GM10266 (cell line): ENCODE data around the gene ASB1.

Experiments
- DNase-seq: peaks from one replicate; pipeline ENCODE4 v3.0.0; 2012; ENCODE audit errors: extremely low spot score
- TF ChIP-seq, protein P1 (sequence below): IDR thresholded peaks from 2 replicates; pipeline ENCODE4 v1.5.1; 2012; ENCODE audit warnings: mild to moderate bottlenecking, low read depth; ENCODE audit not compliant: control insufficient read depth, insufficient read depth; ENCODE audit errors: missing control alignments

ASB1 gene

DNA sequence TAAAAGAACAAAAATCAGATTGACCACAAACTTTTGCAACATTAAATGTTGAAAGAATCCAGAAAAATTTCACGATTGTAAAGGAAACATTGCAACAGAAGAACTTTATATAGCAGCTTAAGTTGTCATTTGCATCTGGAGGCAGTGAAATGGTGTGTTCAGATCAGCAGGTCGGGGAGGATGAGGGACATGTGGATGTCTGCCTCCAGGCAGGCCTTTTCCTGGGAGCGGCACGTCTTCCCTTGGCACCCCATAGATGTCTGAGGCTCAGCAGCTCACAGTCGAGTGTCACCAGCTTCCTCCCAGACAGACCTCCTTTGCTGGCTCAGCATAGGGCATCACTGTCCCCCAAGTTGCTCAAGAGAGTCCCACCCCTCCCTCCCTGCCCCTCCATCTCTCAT, 44.3 kb upstream of the ASB1 start:
- no peak for DNase-seq
- TF ChIP-seq, protein P1, sequence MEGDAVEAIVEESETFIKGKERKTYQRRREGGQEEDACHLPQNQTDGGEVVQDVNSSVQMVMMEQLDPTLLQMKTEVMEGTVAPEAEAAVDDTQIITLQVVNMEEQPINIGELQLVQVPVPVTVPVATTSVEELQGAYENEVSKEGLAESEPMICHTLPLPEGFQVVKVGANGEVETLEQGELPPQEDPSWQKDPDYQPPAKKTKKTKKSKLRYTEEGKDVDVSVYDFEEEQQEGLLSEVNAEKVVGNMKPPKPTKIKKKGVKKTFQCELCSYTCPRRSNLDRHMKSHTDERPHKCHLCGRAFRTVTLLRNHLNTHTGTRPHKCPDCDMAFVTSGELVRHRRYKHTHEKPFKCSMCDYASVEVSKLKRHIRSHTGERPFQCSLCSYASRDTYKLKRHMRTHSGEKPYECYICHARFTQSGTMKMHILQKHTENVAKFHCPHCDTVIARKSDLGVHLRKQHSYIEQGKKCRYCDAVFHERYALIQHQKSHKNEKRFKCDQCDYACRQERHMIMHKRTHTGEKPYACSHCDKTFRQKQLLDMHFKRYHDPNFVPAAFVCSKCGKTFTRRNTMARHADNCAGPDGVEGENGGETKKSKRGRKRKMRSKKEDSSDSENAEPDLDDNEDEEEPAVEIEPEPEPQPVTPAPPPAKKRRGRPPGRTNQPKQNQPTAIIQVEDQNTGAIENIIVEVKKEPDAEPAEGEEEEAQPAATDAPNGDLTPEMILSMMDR = no peak

DNA sequence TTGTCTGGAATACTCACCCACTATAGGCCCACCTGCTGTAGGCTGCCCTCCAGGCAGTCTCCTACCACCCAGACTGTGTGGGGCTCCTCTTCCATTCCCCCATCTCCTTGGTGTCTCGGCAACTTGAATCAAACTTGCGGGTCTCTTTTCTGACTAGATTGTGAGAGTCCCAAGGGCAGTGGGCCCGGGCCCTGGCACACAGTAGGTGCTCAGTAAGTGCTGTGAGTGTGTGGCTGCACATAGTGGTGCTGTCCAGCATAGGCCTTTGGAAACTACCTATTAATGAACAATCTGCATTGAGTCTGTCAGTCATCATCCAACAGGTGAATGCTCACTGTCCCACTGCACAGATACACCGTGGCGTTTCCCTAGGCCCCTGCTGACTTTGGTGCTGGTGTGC, 43.6 kb upstream of the ASB1 start:
- no peak for DNase-seq
- TF ChIP-seq, protein P1 = no peak

- TF ChIP-seq, protein P1 = no peak
- no peak for DNase-seq
Measured at GRCh38 chr2:238383743-238384380, 42.9 kb upstream of the ASB1 start.

GRCh38 chr2:238387332-238387731, 39.4 kb upstream of the ASB1 start:
- TF ChIP-seq, protein P1 = no peak
- no peak for DNase-seq

- DNase-seq = no peak
- TF ChIP-seq, protein P1 = no peak
Measured at GRCh38 chr2:238388794-238389193, 37.9 kb upstream of the ASB1 start.

GRCh38 chr2:238389988-238390589, 36.6 kb upstream of the ASB1 start:
- TF ChIP-seq, protein P1 = no peak
- DNase-seq = no peak

- no peak for DNase-seq
- TF ChIP-seq, protein P1 = no peak
Measured at GRCh38 chr2:238391042-238391689, 35.6 kb upstream of the ASB1 start.
